Hematopoietic multipotent progenitor cell (in vitro differentiated cells): ENCODE measurements around the gene MTCL1. TPM values are rescaled to one million over a fixed set of nuclear protein-coding genes. Genes with fewer than 3 reads are reported as not detected.

Experiments used
- DNase-seq, 3 donors: peaks; one replicate each; pipeline ENCODE4 v3.0.0-alpha.2; 2011 to 2015; ENCODE audit warnings: low read depth in 2 of 3, low spot score in 2 of 3
- total RNA-seq: library from RNA; depleted of rRNA; stranded (reverse); fragments of >200 nt; gene quantifications from one replicate; pipeline ENCODE4 v1.2.3, GENCODE V29; 2012

Gene MTCL1
- total RNA-seq, 1 donor, result 1.9 TPM

- DNase-seq, result no peak
Measured at GRCh38 chr18:8709248-8710059, 4.1 kb downstream of the MTCL1 start.

GRCh38 chr18:8711736-8712135, 6.4 kb downstream of the MTCL1 start:
- no peak for DNase-seq

DNA sequence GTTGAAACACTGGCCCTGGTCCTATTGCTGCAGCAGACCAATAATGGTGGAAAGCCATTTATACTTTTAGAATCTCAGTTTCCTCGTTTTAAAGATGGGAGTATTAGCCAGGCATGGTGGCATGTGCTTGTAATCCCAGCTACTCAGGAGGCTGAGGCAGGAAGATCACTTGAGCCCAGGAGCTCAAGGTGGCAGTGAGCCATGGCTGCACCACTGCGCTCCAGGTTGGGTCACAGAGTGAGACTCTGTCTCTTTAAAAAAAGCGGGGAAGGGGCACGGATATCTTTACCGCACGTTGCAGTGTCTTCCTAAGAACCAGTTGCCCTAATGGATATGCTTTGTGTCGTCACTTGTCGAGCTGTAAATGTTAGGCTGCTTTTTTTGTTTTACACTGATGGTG, 8.3 kb downstream of the MTCL1 start:
- no peak for DNase-seq

GRCh38 chr18:8715599-8715998, 10.2 kb downstream of the MTCL1 start:
- DNase-seq, result no peak

- no peak for DNase-seq
Measured at GRCh38 chr18:8717011-8717770, 11.8 kb downstream of the MTCL1 start.

GRCh38 chr18:8718401-8718913, 13.1 kb downstream of the MTCL1 start:
- no peak for DNase-seq

DNA sequence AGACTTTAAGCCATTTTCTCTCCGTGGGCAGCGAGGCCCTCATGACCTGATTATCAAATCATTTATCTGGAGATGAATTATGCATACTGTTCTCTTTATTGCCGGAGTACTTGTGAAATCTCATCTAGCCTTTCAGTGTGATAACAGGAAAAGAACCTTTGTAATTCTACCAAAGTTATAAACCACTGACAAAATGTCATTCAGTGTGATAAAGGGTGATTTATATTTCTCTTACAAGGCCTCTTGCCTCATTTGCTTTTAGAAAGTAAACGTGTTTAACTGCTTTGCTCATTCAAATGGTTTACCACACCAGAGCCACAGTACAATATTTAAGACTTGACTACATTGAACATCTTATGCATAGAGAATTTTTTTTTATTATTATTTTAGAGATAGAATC, 13.8 kb downstream of the MTCL1 start:
- DNase-seq, result no peak

- no peak for DNase-seq
Measured at GRCh38 chr18:8720141-8720540, 14.8 kb downstream of the MTCL1 start.

DNA sequence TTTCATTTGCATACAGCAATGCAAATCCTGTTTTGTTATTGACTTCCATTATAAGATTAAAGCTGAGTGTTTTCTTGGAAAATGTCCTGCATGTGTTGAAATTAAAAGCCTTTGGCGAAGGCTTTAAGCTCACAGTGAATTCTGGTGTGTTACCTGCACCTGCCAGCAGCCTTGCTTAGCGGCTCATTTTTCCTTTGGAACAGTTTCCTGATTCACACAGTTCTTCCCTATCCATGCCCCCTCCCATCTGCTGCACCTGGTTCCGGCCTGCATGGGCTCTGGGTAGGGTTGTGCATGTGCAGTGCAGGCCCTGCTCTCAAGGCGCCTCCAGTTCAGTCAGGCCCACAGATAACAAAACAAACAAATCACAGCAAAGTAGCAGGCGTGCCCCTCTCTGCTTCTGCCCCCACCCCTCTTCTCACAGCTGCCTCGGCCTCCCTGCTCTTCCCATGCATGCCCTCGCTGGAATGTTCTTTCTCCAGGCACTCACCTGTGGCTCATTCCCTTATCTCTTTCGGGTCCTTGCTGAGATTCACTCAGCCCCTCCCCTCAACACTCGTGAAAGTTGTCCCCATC, 15.8 kb downstream of the MTCL1 start:
- no peak for DNase-seq

DNA sequence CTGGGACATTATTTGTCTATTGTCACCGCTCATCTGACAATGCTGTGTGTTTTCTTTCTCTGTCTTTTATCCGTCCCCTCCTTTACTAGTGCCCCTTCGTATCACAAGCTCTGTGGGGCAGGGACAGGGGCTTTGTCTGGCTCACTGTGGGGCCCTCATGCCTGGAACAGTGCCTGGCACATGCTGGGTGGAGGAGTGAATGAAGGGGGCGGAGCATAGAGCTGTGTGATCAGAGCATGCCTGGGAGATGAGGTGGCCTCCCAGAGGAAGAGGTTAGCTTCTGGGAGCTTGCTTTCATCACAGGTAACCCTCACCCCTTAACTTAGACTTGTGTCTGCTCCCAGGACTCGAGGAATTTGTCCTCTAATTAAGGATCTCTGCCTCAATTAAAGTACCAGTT, 16.4 kb downstream of the MTCL1 start:
- no peak for DNase-seq

GRCh38 chr18:8722946-8723820, 17.8 kb downstream of the MTCL1 start:
- no peak for DNase-seq

- no peak for DNase-seq
Measured at GRCh38 chr18:8724452-8724851, 19.1 kb downstream of the MTCL1 start.

GRCh38 chr18:8726281-8726680, 20.9 kb downstream of the MTCL1 start:
- DNase-seq, result peak in 1 of 3 donors; percentile 29

DNA sequence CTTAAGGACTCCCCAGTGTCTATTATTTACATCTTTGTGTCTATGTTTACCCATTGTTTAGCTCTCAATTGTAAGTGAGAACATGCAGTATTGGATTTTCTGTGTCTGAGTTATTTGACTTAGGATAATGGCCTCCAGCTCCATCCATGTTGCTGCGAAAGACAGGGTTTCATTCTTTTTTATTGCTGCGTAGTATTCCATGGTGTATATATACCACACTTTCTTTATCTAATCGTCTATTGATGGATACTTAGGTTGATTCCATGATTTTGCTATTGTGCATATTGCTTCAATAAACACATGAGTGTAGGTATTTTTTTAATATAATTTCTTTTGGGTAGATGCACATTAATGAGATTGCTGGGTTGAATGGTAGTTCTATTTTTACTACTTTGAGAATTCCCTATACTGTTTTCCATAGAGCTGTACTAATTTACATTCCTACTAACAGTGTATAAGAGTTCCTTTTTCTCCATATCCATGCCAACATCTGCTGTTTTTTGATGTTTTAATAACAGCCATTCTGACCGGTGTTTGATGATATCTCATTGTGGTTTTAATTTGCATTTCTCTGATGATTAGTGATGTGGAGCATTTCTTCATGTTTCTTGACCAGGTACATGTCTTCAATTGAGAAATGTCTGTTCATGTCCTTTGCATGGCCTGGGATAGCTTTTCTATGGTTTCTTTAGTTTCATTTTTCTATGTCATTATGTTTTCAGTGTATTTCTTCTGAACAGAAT, 21.8 kb downstream of the MTCL1 start:
- DNase-seq, result peak in 1 of 3 donors; percentile 0

- peak in 2 of 3 donors; percentile 77 for DNase-seq
Measured at GRCh38 chr18:8730080-8730827, 24.9 kb downstream of the MTCL1 start.

DNA sequence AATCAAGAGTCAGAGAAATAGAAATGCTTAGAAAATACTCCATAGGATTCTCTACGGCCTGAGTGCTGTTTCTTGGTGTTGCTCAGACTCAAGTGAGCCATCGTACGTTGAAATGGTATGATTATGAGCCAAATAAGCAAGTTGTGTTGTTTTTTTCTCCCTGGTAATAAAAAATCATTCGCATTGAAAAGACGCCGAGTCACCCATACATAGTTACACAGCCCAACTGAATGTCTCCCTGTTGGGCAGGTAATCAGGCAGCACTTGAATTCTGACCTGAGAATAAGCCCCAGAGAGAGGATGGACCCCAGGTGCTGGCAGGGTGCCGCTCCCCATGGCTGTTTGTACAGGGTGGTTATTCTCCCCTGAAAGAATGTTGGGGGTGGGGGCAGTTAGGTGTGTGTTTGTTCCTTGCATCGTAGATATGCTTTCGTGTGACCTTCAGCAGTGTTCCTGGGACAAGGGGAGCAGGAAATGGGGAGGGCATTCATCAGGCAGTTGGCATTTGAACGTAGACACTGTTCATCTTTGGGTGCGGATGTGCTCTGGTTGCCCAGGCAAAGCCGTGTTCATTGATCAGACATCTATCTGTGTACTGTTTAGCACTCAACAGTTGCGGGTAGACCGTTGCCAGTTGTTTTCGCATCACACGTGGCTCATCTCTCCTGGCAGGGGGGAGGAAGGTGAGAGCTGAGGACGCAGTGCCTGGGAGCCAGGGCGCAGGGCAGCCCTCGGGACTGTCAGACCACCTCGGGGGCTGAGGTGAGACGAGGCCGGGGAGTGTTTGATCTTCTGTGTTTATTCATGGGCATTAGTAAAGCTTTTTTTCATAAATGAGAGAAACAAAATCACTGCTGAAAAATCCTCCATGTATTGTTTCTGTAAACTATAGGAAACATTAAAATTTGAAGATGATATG, 27.3 kb downstream of the MTCL1 start:
- no peak for DNase-seq

- no peak for DNase-seq
Measured at GRCh38 chr18:8734496-8734895, 29.1 kb downstream of the MTCL1 start.

DNA sequence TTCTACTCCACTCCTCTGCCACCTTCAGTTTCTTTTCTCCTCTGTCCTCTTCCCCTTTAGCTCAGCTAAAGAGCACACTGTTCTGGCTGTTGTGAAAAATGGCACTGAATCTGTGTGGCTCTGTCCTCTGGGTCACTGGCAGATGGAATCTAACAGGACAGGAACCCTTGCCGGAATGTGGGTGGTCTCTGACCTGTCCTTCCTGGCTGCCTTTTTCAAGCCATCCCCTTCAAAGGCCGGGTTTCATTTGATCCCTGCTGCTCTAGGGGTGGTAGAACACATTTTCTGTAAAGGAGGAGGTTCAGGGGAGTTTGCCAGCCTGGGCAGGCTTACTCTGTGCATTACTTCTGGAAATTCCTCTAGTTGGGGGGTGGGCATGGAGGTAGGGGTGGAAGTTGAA, 29.9 kb downstream of the MTCL1 start:
- DNase-seq, result no peak
